Measurements from ENCODE around the gene NUAK1. TPM values are rescaled to one million over a fixed set of nuclear protein-coding genes. Genes with fewer than 3 reads are reported as not detected.

NUAK1 gene
- total and polyA plus RNA-seq, 2 experiments from 2014 or later, result 13.4 to 29.6 TPM

DNA sequence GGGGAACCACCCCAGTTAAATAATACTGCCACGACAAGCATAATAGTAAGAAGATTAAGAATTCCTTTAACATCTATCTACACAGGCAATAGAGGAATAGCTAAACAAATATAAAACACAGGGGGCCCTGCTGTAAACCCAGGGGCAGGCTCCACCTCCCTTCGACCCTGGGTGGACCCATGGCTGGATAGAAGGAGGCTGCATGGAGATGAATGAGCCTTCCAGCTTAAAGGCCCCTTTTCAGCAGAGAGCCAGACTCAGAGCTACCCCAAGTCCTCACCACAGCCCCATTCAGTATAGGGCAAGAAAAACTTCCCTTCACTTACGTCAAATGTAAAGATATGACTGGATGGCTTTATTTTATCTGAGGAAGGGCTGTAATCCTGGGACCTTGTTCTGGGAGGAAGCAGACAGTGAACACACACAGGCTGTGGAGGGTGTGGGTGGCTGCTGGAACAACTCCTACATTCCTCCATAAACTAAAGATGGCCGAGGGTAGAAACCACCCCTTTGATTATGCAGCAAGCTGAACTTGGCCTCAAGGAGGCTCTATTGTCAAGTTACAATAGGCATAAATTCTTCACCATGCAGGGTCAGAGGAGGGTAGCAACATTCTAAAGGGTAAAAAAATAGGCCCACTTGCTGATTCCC, 30.4 kb downstream of the NUAK1 start:
- no peaks in the 10 kb centered on the region for H3K9me2 ChIP-seq (ENCODE audit: insufficient read depth)
- no peak overlapping the region for H3K4me3 ChIP-seq
- H3K4me1 ChIP-seq (ENCODE audit: insufficient read depth), result peaks cover 57% of the 10 kb centered on the region
- no peaks in the 10 kb centered on the region for H3K27me3 ChIP-seq (replicated peaks; ENCODE audit: insufficient read depth)
- H3K27ac ChIP-seq, result peak overlapping the region; percentile 63
- no peak for TF ChIP-seq EZH2phosphoT487 (IDR thresholded peaks at IDR 0.05; ENCODE audit: insufficient read depth, low read depth)
- H3F3A ChIP-seq (ENCODE audit: insufficient read depth), result peaks cover 55% of the 10 kb centered on the region
- in situ Hi-C loops (cut with MboI), result no loop called here
- peaks cover 9% of the 10 kb centered on the region for H3K36me3 ChIP-seq (ENCODE audit: low read depth)
- peak overlapping the region; percentile 57 for H3K4me2 ChIP-seq (ENCODE audit: unreplicated experiment)
- H4K20me1 ChIP-seq (ENCODE audit: insufficient read depth), result no peaks in the 10 kb centered on the region
- no peaks in the 10 kb centered on the region for H3K9me3 ChIP-seq (ENCODE audit: low read depth)
- no peak overlapping the region for H2AFZ ChIP-seq
- WGBS, 2 experiments (ENCODE audit: low coverage in 1 of 2, low lambda C conversion rate in 2 of 2, missing lambda C conversion rate in 2 of 2), result 70 to 71% methylated on average over 4 of the region's 4 CpGs
- peak overlapping the region; percentile 40 for H3K9ac ChIP-seq
- peaks cover 98% of the 10 kb centered on the region for H3K79me2 ChIP-seq (ENCODE audit: insufficient read depth)
- peak; percentile 72 for DNase-seq

DNA sequence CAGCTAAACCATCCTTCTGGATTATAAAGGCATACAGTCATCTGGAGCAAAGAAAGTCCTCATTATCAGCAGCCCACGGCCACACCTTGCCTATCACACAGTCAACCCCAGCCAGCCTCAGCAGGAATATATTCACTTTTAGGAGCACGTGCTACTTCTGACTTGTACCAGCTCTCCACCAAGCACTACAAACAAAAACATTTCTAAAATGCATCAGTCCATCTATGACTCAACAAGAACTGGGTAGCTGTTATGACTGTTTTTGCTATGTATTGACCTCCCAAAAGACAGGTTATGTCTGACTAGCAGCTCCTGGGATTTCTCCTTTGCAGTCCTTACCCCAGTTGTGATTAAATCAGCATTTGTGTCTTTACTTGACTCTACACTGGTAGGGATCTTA, 31.2 kb downstream of the NUAK1 start:
- no peak overlapping the region for H3K4me3 ChIP-seq
- no peaks in the 10 kb centered on the region for H3K9me3 ChIP-seq (ENCODE audit: low read depth)
- peak; percentile 81 for DNase-seq
- TF ChIP-seq EZH2phosphoT487 (IDR thresholded peaks at IDR 0.05; ENCODE audit: insufficient read depth, low read depth), result no peak
- no peak for TF ChIP-seq EZH2 (IDR thresholded peaks at IDR 0.05; ENCODE audit: insufficient read depth, poor library complexity, severe bottlenecking)
- H2AFZ ChIP-seq, result no peak overlapping the region
- H3K36me3 ChIP-seq (ENCODE audit: low read depth), result peaks cover 12% of the 10 kb centered on the region
- H3K9me2 ChIP-seq (ENCODE audit: insufficient read depth), result no peaks in the 10 kb centered on the region
- no peaks in the 10 kb centered on the region for H4K20me1 ChIP-seq (ENCODE audit: insufficient read depth)
- 35 to 37% methylated on average over 2 of the region's 2 CpGs for WGBS, 2 experiments (ENCODE audit: low coverage in 1 of 2, low lambda C conversion rate in 2 of 2, missing lambda C conversion rate in 2 of 2)
- H3K9ac ChIP-seq, result peak overlapping the region; percentile 40
- H3K27me3 ChIP-seq (replicated peaks; ENCODE audit: insufficient read depth), result no peaks in the 10 kb centered on the region
- H3K79me2 ChIP-seq (ENCODE audit: insufficient read depth), result peaks cover 100% of the 10 kb centered on the region
- H3K4me1 ChIP-seq (ENCODE audit: insufficient read depth), result peaks cover 50% of the 10 kb centered on the region
- peak overlapping the region; percentile 57 for H3K4me2 ChIP-seq (ENCODE audit: unreplicated experiment)
- in situ Hi-C loops (cut with MboI), result no loop called here
- H3F3A ChIP-seq (ENCODE audit: insufficient read depth), result peaks cover 53% of the 10 kb centered on the region
- peak overlapping the region; percentile 63 for H3K27ac ChIP-seq

DNA sequence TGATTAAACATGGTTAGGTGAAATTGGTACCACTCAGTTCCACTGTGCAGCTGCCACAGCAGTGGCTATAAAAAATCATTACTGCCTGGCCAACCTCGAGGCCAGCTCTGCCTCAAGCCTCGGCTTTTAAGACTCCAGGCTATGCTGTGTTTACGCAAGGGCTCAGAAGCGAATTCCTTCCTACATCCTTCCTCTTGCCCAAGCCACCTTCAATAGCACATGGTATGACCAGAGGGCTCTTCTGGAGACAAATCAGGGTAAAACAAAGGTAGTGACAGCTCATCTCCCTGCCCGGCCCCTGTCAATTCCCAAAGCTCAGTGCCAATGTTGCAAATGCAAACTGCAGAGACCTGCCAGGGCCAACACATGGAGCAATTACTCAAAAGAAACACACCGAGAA, 31.9 kb downstream of the NUAK1 start:
- peak overlapping the region; percentile 34; the same call in 1 of the 2 replicates for H3K9ac ChIP-seq
- DNase-seq, result peak; percentile 79
- H3K9me2 ChIP-seq (ENCODE audit: insufficient read depth), result no peaks in the 10 kb centered on the region
- H3F3A ChIP-seq (ENCODE audit: insufficient read depth), result peaks cover 52% of the 10 kb centered on the region
- H3K27ac ChIP-seq, result peak overlapping the region; percentile 63
- H2AFZ ChIP-seq, result no peak overlapping the region
- H3K4me3 ChIP-seq, result 0 out of 2 replicates have a peak overlapping the region, but pooled peaks have one; percentile 15
- no peaks in the 10 kb centered on the region for H3K9me3 ChIP-seq (ENCODE audit: low read depth)
- in situ Hi-C loops (cut with MboI), result no loop called here
- no peak for TF ChIP-seq EZH2phosphoT487 (IDR thresholded peaks at IDR 0.05; ENCODE audit: insufficient read depth, low read depth)
- TF ChIP-seq EZH2 (IDR thresholded peaks at IDR 0.05; ENCODE audit: insufficient read depth, poor library complexity, severe bottlenecking), result no peak
- peaks cover 17% of the 10 kb centered on the region for H3K36me3 ChIP-seq (ENCODE audit: low read depth)
- no peaks in the 10 kb centered on the region for H4K20me1 ChIP-seq (ENCODE audit: insufficient read depth)
- 24 to 28% methylated on average over 6 of the region's 6 CpGs for WGBS, 2 experiments (ENCODE audit: low coverage in 1 of 2, low lambda C conversion rate in 2 of 2, missing lambda C conversion rate in 2 of 2)
- H3K4me1 ChIP-seq (ENCODE audit: insufficient read depth), result peaks cover 43% of the 10 kb centered on the region
- H3K4me2 ChIP-seq (ENCODE audit: unreplicated experiment), result peak overlapping the region; percentile 57
- no peaks in the 10 kb centered on the region for H3K27me3 ChIP-seq (replicated peaks; ENCODE audit: insufficient read depth)
- H3K79me2 ChIP-seq (ENCODE audit: insufficient read depth), result peaks cover 100% of the 10 kb centered on the region

DNA sequence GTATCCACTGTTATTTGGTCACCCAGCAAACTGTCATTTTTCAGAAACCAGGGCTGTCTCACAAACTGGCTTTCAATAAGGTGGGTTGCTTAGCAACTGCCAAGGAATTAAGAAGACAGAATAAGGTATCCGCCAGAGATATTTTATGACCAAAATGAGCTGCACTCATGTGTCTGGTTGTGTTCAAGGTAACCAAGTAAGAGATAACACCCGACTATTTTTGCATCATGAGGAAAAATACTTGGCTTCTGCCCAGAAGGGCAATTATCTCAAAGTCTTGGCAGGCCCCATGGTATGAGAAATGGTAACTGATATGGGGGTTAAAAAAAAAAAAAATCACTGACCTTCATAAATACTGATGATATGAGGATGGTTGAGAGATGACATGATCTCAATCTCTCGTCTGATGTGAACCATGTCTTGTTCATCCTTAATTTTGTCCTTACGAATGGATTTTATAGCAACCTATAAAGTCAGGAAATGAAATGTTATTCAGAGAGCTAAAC, 32.6 kb downstream of the NUAK1 start:
- no peaks in the 10 kb centered on the region for H3K9me2 ChIP-seq (ENCODE audit: insufficient read depth)
- no peaks in the 10 kb centered on the region for H3K9me3 ChIP-seq (ENCODE audit: low read depth)
- H3K4me1 ChIP-seq (ENCODE audit: insufficient read depth), result peaks cover 40% of the 10 kb centered on the region
- no peak for DNase-seq
- H3K4me2 ChIP-seq (ENCODE audit: unreplicated experiment), result peak overlapping the region; percentile 57
- no peaks in the 10 kb centered on the region for H3K27me3 ChIP-seq (replicated peaks; ENCODE audit: insufficient read depth)
- H3F3A ChIP-seq (ENCODE audit: insufficient read depth), result peaks cover 46% of the 10 kb centered on the region
- H3K9ac ChIP-seq, result peak overlapping the region; percentile 34; the same call in 1 of the 2 replicates
- no peaks in the 10 kb centered on the region for H4K20me1 ChIP-seq (ENCODE audit: insufficient read depth)
- in situ Hi-C loops (cut with MboI), result no loop called here
- peaks cover 100% of the 10 kb centered on the region for H3K79me2 ChIP-seq (ENCODE audit: insufficient read depth)
- TF ChIP-seq EZH2phosphoT487 (IDR thresholded peaks at IDR 0.05; ENCODE audit: insufficient read depth, low read depth) (no peak), EZH2 (IDR thresholded peaks at IDR 0.05; ENCODE audit: insufficient read depth, poor library complexity, severe bottlenecking) (no peak)
- WGBS, 2 experiments (ENCODE audit: low coverage in 1 of 2, low lambda C conversion rate in 2 of 2, missing lambda C conversion rate in 2 of 2), result 66 to 73% methylated on average over 4 of the region's 4 CpGs
- no peak overlapping the region for H2AFZ ChIP-seq
- H3K4me3 ChIP-seq, result no peak overlapping the region
- peaks cover 17% of the 10 kb centered on the region for H3K36me3 ChIP-seq (ENCODE audit: low read depth)
- H3K27ac ChIP-seq, result peak overlapping the region; percentile 63

All from GM23248 (cell line).